ENCODE measurements around the gene ALAS2.
"Not testable (repeated sequence)": the region's sequence is repeated elsewhere in the genome, so short reads cannot be mapped to it uniquely, and the experiment has no call there.

ALAS2 gene

DNA sequence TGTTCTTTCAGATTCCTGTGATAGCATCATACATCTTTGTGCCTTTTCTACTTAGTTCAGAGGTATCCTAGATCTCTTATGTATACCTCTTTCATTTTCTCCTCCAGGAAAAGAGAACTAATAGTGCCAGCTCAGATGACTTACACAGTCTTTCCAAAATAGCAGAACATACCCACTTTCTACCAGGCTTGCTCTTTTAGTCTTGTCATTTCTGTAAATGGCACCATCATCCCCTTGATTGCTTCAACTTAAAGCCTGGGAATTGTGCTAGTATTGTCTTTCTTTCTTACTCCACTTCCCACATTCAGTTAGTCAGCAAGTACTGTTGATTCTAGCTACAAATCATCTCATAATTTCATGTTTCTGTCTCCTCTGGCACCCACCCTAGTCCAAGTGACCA is 25.5 kb downstream of the ALAS2 start:
- no peak for DNase-seq

DNA sequence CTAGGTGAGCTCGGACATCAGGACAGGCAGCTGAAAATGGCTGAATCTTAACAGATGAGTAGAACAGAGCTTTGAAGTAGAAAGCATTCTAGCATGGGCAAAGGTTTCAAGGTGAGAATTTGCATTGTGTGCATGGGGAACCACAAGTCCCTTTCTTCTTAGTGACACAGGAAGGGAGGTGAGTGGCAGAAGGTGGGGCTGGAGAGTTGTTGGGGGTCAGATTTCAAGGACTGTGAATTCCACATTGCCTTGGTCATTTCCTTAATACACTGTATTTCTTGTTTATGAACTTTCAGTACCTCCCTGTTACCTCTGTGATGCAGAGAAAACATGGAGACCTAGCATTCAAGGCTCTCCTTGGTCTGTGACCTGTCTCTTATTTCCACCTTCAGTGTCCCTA is 26.5 kb downstream of the ALAS2 start:
- DNase-seq = no peak

DNA sequence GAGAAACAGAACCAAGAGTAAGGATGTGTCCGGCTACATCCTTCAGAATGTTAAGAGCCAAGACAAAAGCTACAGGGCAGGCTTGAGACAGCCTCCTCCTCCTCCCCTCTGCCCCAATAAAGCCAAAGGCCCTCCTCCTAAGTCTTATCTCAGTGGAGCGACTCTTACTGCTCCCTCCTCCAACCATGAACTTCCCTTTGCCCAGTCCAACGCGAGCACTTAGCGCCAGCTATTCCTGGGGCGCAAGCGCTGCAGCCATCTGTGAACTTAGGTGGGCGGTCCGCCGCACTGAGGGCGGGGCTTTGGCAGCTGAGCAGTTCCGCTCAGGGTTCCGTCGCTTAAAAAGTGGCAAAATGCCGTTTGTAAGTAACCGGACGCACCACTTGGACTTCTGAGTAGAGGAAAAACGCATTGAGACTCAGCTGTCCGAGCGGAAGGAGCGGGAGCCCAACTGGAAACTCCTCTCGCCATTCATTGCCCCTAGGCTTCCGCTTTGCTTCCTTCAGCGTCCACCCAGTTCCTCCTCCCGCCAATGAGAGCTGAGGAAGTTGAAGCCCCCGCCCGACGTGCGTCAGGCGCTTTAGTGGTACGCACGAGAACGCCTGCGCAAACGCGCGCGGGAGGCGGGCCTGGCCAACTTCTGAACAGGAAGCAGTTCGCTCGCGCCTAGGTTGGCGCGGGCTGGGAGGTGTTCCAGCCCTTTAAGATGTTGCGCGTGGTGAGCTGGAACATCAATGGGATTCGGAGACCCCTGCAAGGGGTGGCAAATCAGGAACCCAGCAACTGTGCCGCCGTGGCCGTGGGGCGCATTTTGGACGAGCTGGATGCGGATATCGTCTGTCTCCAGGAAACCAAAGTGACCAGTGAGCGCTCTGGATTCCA is 30.8 kb downstream of the ALAS2 start, which contains the start of gene APEX2:
Gene APEX2 (plus strand): TSS at position 647 of the 882 bp plus-strand sequence. CDS start 60 bp downstream, at position 707.
- DNase-seq = peak; percentile 96

DNA sequence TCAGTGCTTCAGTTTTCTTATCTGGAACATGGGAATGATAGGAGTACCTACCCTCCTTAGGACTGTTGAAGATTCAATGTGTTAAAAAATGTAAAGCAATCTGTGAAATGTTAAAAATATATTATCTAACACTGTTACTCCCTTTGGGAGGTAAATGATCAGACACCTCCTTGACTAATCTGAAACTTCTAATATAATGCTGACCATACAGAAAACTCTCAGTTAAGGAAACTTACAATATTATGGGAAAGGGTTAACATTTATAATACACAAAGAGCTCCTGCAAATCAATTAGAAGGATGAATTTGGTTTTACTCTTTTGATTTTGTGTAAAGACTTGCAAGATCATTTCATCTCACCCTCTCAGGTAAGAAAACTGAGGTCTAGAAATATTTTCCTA is 35.2 kb downstream of the ALAS2 start:
- DNase-seq = no peak

DNA sequence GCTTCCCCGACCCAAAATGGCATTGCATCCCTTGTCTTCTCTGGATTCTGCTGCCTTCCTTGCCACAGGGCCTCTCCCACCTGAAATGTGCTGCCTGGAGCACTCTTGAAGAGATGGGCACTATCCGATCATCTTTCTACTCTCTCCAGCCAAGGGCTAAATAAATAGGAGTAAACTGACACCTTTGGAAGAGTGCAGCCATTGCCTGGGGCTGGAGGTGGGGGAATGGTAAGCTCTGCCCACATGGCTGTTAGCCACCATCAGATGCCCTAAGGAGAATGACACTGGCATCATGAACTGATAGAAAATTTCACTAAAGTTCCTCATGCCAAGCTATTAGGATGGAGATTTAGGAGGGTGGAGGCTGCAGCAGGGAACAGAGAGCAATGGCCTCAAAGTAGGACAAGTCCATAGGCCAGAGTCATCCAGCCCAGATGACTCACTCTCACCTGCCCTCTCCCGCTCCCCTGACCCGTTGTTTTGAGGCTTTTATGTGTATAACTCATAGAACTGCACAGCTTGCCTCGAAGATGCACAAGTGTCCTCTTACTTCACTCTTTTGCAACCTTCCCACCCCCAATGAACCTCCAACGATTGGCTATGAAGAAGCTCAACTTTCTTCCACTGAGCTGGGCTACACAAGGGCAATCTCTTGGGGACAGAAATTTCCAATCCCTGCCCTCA is 36.0 kb downstream of the ALAS2 start:
- no peak for DNase-seq

DNA sequence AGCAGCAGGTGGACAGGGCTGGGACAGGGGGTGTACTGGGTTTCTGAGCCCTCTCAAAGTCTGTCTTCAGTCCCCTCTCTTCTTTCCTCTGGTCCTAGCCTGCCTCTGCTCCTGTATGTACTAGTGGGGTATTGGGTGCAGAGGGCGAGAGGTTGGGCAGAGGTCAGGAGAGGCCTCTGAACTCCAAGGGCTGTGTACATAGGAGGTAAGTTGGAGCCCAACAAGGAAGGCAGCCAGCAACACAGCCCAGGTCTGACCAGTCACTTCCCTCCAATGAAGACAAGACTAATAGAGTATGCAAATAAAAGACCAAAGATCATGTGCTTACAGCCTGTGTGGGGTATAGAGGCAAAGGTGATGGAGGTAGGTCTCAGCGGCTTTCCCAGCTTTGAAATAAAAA is 36.7 kb downstream of the ALAS2 start, which contains the start of gene PFKFB1:
Gene PFKFB1 (minus strand): TSS at position 90 of the 400 bp plus-strand sequence. CDS start 181 bp downstream, outside the sequence.
- DNase-seq = no peak

DNA sequence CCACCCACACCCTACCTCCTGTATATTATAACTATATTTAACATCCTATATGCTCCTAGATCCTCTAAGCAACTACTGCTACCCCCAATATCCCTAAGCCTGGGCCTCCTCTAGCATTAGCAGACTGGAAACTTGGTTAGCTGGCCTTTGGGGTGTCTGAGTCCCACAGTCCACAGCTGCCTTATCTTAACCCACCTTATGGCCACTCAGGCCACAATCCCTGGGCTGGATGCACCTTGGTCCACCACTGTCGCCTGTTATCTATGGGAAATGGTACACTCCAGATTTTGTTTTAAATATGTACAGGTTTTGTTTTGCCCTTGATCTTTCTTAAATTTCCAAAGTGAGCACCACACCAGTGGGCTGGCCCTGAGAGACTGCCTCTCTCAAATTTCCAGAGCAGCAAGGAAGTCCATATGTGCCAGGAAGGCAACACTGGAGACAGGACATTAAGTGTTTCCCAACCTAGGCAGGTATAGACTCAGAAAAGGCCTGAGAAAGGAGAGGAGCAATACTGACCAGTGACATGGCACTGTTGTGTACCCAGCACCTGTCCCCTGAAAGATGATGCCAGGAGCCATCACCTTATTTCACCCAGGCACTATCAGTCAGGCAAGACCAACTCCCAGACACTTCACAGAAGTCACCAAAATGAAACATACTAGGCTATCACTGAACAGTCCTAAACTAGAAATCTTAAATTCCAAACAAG is 37.7 kb downstream of the ALAS2 start:
- no peak for DNase-seq

DNA sequence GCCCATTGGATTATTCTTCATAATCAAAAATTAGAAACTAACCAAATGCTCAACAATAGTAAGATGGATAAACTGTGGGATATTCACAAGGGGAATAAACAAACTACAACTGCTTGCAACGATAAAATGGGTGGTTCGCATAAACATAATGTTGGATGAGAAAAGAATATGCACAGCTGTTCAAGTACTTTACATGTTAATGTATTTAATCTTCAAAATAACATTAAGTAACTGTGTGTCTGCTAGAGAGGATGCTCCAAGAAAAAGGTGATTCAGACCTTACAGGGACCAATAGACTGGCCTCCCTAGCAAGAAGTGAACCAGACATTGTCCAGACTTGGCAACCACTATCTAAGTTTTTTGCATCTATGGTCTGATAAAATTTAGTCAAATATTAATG is 39.1 kb downstream of the ALAS2 start:
- DNase-seq = no peak

DNA sequence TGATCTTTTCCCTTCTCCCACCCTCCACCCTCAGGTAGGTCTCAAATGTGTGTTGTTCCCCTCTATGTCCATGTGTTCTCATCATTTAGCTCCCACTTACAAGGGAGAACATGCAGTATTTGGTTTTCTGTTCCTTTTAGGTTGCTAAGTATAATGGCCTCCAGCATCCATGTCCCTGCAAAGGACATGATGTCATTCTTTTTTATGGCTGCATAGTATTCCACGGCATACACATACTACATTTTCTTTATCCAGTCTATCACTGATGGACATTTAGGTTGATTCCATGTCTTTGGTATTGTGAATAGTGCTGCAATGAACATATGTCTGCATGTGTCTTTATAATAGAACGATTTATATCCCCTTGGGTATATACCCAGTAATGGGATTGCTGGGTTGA is 47.5 kb downstream of the ALAS2 start:
- not testable (repeated sequence) for DNase-seq

DNA sequence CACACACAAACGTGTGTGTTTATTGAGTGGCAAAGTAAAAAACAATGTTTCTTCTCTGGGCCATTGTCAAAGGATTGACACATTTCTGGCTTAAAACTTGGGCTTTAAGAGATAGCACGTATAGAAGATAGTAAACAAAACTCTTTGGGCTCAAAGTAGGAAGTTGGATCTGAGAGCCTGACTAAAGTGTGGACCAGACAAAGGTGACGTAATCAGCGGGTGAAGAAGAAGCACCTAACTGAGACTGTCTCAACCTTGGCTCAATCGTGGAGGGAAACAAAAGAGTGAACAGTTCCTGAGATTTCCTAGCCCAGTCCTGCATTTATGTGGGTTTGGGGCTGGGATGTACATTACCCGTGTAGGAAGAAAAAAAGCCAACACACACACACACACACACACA is 50.4 kb downstream of the ALAS2 start:
- DNase-seq = no peak

DNA sequence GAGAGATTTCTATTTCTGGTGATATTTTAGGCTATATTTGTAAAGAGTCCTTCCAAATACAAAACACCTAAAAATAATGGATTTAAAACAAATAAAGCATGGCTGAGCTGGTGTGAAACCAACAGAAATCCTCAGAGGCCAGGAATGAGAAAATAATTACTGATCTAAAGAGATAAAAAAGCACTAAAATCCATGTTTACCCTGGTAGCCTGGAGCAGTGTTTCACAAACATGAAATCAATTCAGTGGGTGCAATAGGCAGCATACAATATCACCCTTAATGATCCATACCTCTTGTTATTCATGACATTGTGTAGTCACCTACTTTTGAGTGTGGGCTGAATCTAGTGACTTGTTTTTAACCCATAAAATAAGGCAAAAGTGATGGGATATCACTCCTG is 51.3 kb downstream of the ALAS2 start:
- DNase-seq = no peak

DNA sequence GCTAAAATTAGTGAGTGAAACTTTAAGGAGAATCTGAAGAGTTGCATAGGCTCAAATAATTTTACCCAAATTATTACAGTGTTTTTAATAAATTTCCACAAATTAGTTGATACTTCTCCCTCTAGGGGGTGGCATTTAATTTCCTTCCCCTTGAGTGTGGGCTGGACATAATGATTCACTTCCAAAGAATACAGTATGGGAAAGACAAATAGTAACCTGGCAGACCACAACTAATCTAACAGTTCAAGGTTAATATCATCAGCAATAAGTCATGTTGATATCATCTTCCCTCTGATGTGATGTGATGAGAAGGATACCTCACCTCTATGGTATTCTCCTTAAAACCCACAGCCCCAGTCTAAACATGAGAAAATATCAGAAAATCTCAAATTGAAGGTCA is 52.3 kb downstream of the ALAS2 start:
- no peak for DNase-seq

DNA sequence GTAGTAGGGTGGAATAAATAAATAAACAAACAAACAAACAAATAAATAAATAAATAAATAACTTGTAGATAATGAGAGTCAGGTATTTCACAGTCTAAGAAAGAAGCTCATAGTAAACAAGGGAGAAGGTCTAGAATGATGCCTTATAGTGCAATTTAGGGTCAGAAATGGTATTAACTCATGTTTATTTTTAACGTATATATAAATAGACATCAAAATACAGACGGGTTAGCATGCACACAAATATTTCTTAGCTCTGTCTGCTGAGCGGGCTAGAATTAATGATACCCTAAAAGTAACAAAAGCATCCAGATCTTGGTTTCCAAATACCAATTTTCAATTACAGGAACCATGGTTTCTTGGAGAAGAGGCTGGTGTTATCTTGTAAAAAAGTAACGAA is 53.4 kb downstream of the ALAS2 start:
- no peak for DNase-seq

DNA sequence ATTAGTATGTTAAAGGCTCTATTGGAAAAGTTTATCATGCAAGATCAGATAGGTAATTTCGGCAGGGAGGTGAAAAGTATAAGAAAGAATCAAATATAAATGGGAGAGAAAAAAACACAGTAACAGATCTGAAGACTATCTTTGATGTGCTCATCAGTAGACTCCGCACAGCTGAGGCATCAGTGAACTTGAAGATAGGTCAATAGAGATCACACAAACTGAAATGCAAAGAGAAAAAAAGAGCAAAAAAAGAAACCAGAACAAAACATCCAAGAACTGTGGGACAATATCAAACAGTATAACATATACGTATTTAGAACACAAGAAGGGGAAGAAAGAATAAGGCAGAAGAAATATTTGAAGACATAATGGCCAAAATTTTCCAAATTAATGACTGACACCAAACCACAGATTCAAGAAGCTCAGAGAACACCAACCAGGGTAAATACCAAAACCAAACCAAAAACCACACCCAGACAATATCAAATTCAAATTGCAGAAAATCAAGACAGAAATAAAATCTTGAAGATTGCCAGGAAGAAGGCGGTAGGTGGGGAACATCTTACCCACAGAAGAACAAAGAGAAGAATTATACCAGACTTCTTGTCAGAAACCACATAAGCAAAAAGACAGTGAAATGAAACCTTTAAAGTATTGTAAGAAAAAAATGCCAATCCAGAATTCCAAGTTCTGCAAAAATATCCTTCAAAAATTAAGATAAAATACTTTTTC is 65.8 kb downstream of the ALAS2 start:
- DNase-seq = no peak

DNA sequence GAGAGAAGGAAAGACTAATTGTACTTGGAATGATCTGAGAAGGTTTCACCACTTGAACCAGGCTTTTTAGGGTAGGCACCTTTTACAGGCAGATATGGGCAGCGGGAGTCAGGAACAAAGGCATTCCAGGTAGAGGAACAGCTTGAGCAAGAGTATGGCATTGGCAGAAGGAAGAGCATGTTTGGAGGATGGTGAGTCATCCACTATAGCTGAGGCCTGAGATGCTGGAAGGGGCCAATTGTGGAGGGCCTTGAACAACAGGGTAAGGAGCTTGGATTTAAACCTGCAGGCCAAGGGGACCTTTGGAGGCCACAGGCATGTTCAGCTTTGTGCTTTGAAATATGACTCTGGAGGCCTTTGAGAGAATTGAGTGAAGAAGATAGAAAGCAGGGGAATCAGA is 69.0 kb downstream of the ALAS2 start:
- DNase-seq = no peak
